H7 (cell line): ENCODE results near the gene CUBN. TPM values are rescaled to one million over a fixed set of nuclear protein-coding genes. Genes with fewer than 3 reads are reported as not detected.

Source experiments
- DNase-seq: peaks from one replicate; pipeline ENCODE4 v3.0.0; 2012
- H3K27me3 ChIP-seq: 2 replicates; pipeline ENCODE4 v1.6.0; 2011; ENCODE audit warnings: mild to moderate bottlenecking, low read length; ENCODE audit not compliant: control insufficient read depth, insufficient read depth
- H3K36me3 ChIP-seq: replicated peaks from 2 replicates; pipeline ENCODE4 v1.5.1; 2011; ENCODE audit warnings: low read length; ENCODE audit not compliant: control insufficient read depth, insufficient read depth
- H3K4me3 ChIP-seq: 2 replicates; pipeline ENCODE4 v1.5.1; 2011; ENCODE audit warnings: low read depth, mild to moderate bottlenecking, control low read depth, low read length, moderate library complexity; ENCODE audit not compliant: insufficient read depth
- total RNA-seq: library from RNA; depleted of rRNA; stranded (reverse); fragments of >200 nt; shearing (Covaris generic); gene quantifications from 2 replicates; pipeline ENCODE4 v1.2.3, GENCODE V29; 2014

Gene CUBN
- total RNA-seq, 1 experiment from 2014 or later = 0.10 TPM

DNA sequence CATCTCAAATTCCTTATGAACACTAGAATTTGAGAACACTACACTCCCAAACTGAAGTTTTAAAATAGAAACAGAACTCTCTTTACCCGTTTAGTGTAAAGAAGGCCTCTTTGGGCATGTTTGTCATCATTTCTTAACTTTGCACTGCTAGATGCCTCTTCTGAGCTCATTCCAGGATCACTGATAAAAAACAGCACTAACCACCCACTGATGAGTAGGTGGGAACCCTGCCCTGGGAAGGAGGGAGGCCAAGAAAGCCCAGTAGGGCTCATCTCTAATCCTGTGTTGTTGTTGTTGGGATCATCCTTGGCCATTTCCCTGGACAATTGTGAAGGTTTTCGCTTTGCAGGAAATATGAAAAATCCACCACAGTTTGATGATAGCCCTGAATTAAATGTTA lies 68.2 kb downstream of the CUBN start:
- DNase-seq = no peak
- Histone ChIP-seq H3K36me3 (no peaks in the 10 kb centered on the region), H3K27me3 (no peaks in the 10 kb centered on the region), H3K4me3 (no peak overlapping the region)

DNA sequence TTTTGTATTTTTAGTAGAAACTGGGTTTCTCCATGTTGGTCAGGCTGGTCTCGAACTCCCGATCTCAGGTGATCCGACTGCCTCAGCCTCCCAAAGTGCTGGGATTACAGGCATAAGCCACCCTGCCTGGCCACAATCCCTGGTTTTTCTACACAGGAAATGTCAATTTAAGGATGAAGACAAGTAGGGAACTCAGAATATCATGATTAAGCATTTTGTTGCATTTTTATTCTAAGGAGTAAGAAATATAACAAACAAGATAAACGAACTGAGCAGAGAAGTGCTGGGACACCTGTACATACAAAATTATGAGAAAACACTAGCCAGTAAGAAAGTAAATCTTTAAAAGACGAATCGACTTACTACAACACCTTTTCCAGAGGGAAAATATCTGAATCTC lies 69.3 kb downstream of the CUBN start:
- DNase-seq = no peak
- Histone ChIP-seq H3K36me3 (no peaks in the 10 kb centered on the region), H3K4me3 (no peak overlapping the region), H3K27me3 (no peaks in the 10 kb centered on the region)

DNA sequence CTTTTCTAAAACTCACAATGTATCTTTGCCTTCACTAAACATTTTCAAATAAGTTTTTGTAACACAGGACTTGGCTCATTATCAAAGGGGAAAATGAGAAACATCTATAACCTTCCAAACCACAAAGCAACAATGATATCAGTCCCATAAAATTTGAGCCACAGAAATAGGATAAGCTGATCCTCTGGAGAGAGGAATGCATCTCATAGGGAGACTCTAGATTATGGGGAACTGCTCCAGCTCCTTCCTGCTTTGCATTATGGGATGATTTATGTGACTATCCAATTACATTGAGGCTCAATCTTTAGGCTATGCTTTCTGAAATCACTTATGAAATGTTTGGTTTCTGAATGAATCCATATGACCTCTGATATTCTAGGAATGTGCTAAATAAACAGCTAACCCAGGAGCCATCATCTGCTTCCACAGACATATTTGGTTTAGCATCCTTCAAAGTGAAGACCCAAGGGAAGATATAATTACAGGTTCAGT lies 70.4 kb downstream of the CUBN start:
- Histone ChIP-seq H3K36me3 (no peaks in the 10 kb centered on the region), H3K4me3 (no peak overlapping the region), H3K27me3 (no peaks in the 10 kb centered on the region)
- DNase-seq = no peak

DNA sequence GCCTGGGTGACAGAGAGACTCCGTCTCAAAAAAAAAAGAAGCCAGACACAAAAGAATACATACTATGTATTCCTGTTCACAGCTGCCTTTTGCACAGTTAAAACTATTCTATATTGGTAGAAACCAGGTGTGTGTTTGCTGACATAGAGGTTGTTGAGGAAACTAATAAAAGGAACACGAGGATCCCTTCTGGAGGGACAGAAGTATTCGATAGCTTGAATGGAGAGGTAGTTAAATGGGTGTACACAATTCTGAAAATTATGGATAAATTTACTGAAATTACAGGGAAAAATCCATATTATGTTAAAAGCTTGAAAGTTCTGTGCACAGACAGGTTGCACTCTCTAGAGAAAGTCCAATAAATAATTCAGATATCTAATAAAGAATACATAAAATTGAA lies 71.5 kb downstream of the CUBN start:
- DNase-seq = no peak
- no peak overlapping the region for H3K4me3 ChIP-seq
- no peaks in the 10 kb centered on the region for H3K27me3 ChIP-seq
- no peaks in the 10 kb centered on the region for H3K36me3 ChIP-seq

DNA sequence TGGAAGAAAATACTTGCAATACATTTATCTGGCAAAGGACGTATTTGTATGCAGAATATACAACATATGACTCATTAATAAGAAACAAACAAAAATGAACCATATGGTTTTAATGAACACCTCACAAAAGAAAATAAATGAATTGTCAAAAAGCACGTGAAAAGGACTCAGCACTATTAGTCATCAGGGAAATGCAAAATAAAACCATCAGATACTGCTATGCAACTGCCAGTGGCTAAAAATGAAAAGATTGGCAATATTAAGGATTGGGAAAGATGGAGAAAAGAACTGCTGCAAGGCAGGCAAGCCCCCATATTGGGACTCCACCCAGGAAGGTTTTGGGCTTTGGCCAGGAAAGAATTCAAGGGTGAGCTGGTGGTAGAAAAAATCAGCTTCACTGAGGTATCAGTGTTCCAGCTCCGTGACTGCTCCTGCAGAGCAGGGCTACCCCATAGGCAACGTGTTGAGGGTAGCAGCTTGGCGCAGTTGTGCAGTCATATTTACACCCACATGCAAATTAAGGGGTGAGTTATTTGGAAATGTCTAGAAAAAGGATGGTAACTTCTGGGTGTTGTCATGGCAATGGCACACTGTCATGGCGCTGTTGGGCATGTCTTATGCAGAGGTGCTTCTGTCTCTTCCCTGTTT lies 72.7 kb downstream of the CUBN start:
- no peaks in the 10 kb centered on the region for H3K36me3 ChIP-seq
- H3K4me3 ChIP-seq = no peak overlapping the region
- no peak for DNase-seq
- H3K27me3 ChIP-seq = no peaks in the 10 kb centered on the region

DNA sequence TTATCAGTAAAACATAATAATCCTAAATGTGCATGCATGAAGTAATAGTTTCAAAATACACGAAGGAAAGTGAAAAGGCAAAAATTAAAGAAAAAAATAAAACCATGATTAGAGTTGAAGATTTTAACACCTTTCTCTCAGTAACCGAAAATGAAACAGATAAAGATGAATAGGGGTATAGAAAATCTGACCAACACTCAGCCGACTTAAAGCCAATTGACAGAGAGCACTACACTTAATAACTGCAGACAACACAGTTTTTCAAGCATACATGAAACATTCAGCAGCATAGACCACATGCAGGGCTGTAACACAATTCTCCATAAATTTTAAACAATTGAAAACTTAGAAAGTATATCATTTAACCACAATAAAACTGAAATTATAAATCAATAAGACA lies 76.1 kb downstream of the CUBN start:
- no peak for DNase-seq
- Histone ChIP-seq H3K27me3 (no peaks in the 10 kb centered on the region), H3K4me3 (no peak overlapping the region), H3K36me3 (no peaks in the 10 kb centered on the region)

DNA sequence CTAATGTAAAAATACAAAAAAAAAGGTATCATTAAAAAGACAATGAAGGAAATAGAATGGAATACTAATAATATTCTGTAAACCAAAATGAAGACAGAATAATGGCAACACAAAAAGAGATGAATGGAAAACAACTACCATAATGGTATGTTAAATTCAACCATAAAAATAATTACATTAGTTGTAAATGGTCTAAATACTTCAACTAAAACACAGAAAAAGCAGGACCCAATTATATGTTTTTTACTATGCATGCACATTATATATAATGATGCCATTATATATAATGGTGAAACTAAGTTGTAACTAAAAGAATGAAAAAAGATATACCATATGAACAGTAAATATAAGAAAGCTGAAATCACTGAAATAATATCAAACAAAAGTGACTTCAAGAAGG lies 76.5 kb downstream of the CUBN start:
- no peak for DNase-seq
- H3K27me3 ChIP-seq = no peaks in the 10 kb centered on the region
- H3K4me3 ChIP-seq = no peak overlapping the region
- no peaks in the 10 kb centered on the region for H3K36me3 ChIP-seq

DNA sequence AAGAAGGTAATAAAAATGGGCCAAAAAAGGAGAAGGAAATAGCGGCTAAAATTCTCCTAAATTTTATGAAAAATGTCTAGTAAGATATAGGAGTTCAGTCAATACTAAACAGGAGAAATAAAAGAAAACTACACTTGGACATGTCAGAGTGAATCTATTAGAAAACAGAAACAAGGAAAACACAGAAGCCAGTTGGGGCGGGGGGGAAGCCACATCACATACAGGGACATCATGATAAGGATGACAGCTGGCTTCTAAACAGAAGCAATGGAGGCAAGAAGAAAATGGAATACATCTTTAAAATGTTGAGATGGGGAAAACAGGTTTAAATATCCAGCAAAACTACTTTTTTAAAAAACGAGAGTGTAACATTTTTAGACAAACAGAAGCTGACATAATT lies 77.8 kb downstream of the CUBN start:
- DNase-seq = no peak
- no peaks in the 10 kb centered on the region for H3K36me3 ChIP-seq
- no peak overlapping the region for H3K4me3 ChIP-seq
- H3K27me3 ChIP-seq = no peaks in the 10 kb centered on the region

DNA sequence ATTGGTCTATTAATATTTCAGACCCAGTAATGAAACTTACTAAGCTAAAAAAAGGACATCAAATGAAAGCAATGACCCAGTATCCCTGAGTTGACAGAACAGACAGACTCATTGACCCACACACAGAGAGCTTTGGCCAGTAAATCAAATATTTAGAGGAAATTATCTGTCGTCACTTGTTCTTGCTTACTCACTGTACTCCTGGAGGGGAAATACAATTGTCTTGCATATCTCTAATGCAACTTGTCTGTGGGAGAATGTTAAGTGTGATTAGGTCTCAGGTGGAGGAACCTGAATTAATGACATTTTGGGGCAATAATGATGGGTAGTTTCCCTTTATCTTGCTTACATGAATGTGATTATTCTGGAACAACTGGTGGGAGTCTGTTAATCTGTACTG lies 80.4 kb downstream of the CUBN start:
- DNase-seq = no peak
- Histone ChIP-seq H3K4me3 (no peak overlapping the region), H3K36me3 (no peaks in the 10 kb centered on the region), H3K27me3 (no peaks in the 10 kb centered on the region)

DNA sequence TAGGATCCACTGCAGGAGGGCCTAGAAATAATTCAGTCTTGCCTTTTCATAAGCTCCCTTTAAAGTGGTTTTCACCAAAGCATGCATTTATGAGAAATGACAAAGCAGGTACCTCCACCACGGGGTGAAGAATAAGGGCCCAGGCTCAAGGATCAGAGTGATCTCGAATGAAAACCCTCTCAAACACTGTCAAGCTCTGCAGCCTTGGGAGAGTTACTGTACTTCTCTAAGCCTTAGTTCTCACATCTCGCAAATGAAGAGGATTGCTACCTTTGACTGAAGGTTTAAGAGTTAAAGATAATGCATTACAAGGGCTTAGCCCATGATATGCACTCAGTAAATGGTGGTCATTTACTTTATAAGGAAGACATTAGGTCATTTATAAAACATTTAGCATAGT lies 81.7 kb downstream of the CUBN start:
- DNase-seq = peak; percentile 6
- Histone ChIP-seq H3K36me3 (no peaks in the 10 kb centered on the region), H3K27me3 (no peaks in the 10 kb centered on the region), H3K4me3 (no peak overlapping the region)

DNA sequence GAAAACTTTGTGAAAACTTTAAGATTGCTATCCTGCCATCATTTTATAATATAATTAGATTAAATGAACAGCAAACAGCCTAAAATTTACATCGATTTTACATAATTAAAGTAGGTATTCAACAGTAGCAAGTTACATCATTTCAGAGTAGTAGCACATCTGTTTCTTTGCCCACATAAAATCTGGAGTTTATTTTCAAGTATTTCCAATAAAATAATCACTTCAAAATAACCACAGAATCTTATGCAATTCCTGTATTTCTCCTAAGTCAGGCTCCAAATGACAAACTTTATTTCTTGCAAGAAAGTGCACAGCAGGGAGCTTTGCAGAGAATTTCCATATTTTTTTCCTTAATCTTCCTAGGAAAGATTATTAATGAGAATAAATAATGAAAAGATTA lies 82.6 kb downstream of the CUBN start:
- no peaks in the 10 kb centered on the region for H3K27me3 ChIP-seq
- DNase-seq = no peak
- H3K36me3 ChIP-seq = no peaks in the 10 kb centered on the region
- no peak overlapping the region for H3K4me3 ChIP-seq

DNA sequence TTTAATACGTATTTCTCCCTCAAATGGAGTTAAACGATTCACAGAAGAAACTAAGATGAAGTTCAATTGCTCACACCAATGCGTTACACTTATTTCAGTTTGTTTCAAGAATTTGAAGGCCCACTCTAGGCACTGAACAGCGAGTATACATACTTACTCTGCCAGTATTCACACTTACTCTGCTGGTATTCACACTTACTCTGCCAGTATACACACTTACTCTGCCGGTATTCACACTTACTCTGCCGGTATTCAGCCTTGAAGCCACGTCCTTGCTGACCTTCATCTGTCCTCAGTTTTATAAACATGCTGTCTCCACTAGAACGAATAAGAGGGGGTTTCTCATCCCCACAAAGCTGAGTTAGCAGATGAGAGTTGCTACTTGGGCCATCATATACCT lies 86.0 kb downstream of the CUBN start:
- no peaks in the 10 kb centered on the region for H3K36me3 ChIP-seq
- DNase-seq = no peak
- no peaks in the 10 kb centered on the region for H3K27me3 ChIP-seq
- H3K4me3 ChIP-seq = no peak overlapping the region

DNA sequence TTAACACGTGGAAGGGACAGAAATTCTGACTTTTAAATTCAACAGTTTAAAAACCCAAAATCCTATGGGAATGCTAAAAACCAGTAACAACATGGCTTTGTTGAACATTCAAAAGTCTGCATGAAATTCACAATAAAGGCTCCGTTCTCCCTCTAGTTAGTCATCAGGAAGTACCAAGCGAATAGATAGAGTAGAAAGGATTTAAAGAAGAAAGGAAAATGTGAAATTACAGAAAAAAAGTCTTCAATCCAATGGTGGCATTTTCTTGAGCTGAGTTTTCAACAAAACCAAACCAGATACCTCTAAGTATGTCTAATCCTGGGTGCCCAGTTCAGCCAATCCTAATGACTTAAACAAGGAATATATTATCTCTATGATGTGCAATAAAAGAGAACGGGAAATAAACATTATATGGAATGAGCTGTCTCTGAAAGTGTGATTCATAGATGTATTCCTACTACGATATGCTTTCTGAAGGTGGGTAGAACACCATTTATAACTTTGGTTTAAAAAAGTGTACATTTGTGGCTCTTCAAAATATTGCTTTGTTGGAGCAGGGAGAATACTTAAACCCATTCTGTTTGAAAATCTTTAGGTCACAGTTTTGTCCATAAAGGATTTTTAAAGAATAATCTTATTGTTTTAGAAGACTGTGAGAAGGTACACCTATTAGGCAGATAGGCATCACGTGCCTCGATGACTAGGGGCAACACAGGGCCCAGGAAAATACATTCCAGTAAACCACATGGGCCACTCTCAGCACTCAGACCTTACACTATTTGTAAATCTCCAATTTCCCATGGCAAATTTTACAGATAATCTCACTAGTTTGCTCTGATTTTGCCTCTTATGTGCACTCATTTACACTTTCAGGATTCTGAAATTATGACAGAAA lies 87.7 kb downstream of the CUBN start:
- Histone ChIP-seq H3K27me3 (no peaks in the 10 kb centered on the region), H3K4me3 (no peak overlapping the region), H3K36me3 (no peaks in the 10 kb centered on the region)
- no peak for DNase-seq

DNA sequence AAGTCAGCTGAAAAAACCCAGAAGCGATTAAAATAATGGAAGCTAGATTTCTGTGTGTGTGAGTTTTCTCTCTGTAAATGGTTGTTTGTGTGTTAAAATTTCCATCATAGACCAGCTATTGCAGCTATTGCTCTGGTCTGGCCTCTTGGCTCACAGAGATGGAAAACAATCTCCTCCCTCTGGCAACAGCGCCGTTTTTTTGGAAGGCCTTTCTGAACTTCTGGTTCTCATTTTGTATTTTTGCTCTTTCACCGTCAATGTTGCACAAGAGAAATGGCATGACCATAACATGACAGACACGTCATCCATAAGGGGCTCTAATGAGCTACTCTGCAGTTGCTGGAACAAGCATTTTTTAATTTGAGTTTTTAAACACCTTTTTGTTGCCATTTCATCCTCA lies 91.0 kb downstream of the CUBN start:
- Histone ChIP-seq H3K36me3 (no peaks in the 10 kb centered on the region), H3K4me3 (no peak overlapping the region), H3K27me3 (no peaks in the 10 kb centered on the region)
- no peak for DNase-seq

DNA sequence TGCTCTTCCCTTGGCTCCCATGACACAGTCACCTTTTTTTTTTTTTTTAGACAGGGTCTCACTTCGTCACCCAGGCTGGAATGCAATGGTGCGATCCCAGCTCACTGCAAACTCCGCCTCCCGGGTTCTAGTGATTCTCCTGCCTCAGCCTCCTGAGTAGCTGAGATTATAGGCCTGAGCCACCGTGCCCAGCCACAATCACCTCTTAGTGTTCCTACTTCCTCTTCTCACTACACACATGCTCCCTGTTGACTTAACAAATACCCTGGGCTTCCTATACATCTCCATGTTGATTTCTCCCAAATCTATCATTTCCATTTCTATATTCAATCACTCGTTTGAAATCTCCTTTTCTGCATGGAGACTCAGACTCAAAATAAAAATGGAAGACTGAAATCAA lies 91.7 kb downstream of the CUBN start:
- DNase-seq = no peak
- Histone ChIP-seq H3K36me3 (no peaks in the 10 kb centered on the region), H3K27me3 (no peaks in the 10 kb centered on the region), H3K4me3 (no peak overlapping the region)
